AG09309 (cell line): ENCODE results near the gene P2RX7.

Experiments
- DNase-seq: peaks from one replicate; pipeline ENCODE4 v3.0.0-alpha.2; 2010; ENCODE audit warnings: low read depth
- H3K4me3 ChIP-seq: 2 replicates; pipeline ENCODE4 v1.5.1; 2011; ENCODE audit warnings: mild to moderate bottlenecking, low read depth, low read length, moderate library complexity; ENCODE audit not compliant: control insufficient read depth
- CTCF ChIP-seq: IDR thresholded peaks from 2 replicates; pipeline ENCODE4 v1.5.1; 2011; ENCODE audit warnings: mild to moderate bottlenecking, low read depth, low read length, inconsistent platforms; ENCODE audit not compliant: insufficient read depth, control insufficient read depth; ENCODE audit errors: missing control alignments

The P2RX7 gene

GRCh38 chr12:121123488-121123887, 9.2 kb upstream of the P2RX7 start:
- H3K4me3 ChIP-seq, result no peak overlapping the region
- no peak for DNase-seq
- no peak for TF ChIP-seq CTCF

- no peak for TF ChIP-seq CTCF
- DNase-seq, result peak; percentile 55
- no peak overlapping the region for H3K4me3 ChIP-seq
Observed at GRCh38 chr12:121124402-121125109, 8.1 kb upstream of the P2RX7 start.

- H3K4me3 ChIP-seq, result no peak overlapping the region
- no peak for TF ChIP-seq CTCF
- DNase-seq, result no peak
Observed at GRCh38 chr12:121127501-121127900, 5.2 kb upstream of the P2RX7 start.

GRCh38 chr12:121128908-121129810, 3.5 kb upstream of the P2RX7 start:
- DNase-seq, result no peak

GRCh38 chr12:121129811-121130147, 2.9 kb upstream of the P2RX7 start:
- TF ChIP-seq CTCF, result no peak
- no peak for DNase-seq
- no peak overlapping the region for H3K4me3 ChIP-seq

More at GRCh38 chr12:121128908-121129810, 3.5 kb upstream of the P2RX7 start:
- no peak overlapping the region for H3K4me3 ChIP-seq
- TF ChIP-seq CTCF, result no peak

GRCh38 chr12:121130866-121131373, 1.8 kb upstream of the P2RX7 start:
- no peak for TF ChIP-seq CTCF
- H3K4me3 ChIP-seq, result no peak overlapping the region
- DNase-seq, result no peak
